NOMO-1 treated with DMSO at 0.1 percent for 48 hours (cell line): ENCODE data around the gene HACD1.

ENCODE experiments used
- DNase-seq: peaks from one replicate; lab custom pipeline; 2025; ENCODE audit not compliant: unreplicated experiment; lab: John Stamatoyannopoulos, UW

Gene HACD1

GRCh38 chr10:17586821-17587234 lies 30.3 kb downstream of the HACD1 start:
- peak; percentile 32 for DNase-seq

- peak; percentile 80 for DNase-seq
Measured at GRCh38 chr10:17585016-17585415, 32.2 kb downstream of the HACD1 start.

- no peak for DNase-seq
Measured at GRCh38 chr10:17580885-17581284, 36.3 kb downstream of the HACD1 start.

GRCh38 chr10:17578603-17579002 lies 38.6 kb downstream of the HACD1 start:
- no peak for DNase-seq

- no peak for DNase-seq
Measured at GRCh38 chr10:17576768-17577167, 40.4 kb downstream of the HACD1 start.

GRCh38 chr10:17564911-17565310 lies 52.3 kb downstream of the HACD1 start:
- no peak for DNase-seq

GRCh38 chr10:17563452-17563851 lies 53.7 kb downstream of the HACD1 start:
- no peak for DNase-seq

GRCh38 chr10:17562614-17563013 lies 54.6 kb downstream of the HACD1 start:
- DNase-seq, result peak; percentile 92

GRCh38 chr10:17561111-17561510 lies 56.1 kb downstream of the HACD1 start:
- no peak for DNase-seq

GRCh38 chr10:17557459-17557858 lies 59.7 kb downstream of the HACD1 start:
- no peak for DNase-seq

- DNase-seq, result peak; percentile 12
Measured at GRCh38 chr10:17548770-17549169, 68.4 kb downstream of the HACD1 start.

- DNase-seq, result no peak
Measured at GRCh38 chr10:17548162-17548561, 69.0 kb downstream of the HACD1 start.

- DNase-seq, result no peak
Measured at GRCh38 chr10:17547060-17547459, 70.1 kb downstream of the HACD1 start.

- DNase-seq, result no peak
Measured at GRCh38 chr10:17544465-17544864, 72.7 kb downstream of the HACD1 start.
